GM23338 (cell line): ENCODE data around the gene SLC37A1.

ENCODE experiments used
- ETS1 ChIP-seq: IDR thresholded peaks from 2 replicates; pipeline ENCODE4 v1.6.1; 2016; ENCODE audit warnings: antibody characterized with exemption
- EZH2phosphoT487 ChIP-seq: fragments of 200-600 bp; sonication (generic); IDR thresholded peaks from one replicate; pipeline ENCODE4 v1.8.1; 2018; ENCODE audit warnings: antibody characterized with exemption; ENCODE audit not compliant: unreplicated experiment
- POLR2AphosphoS5 ChIP-seq: IDR thresholded peaks from 2 replicates; pipeline ENCODE4 v1.6.1; 2016; ENCODE audit warnings: antibody characterized with exemption, low read depth
- STAT1 ChIP-seq: IDR thresholded peaks from one replicate; pipeline ENCODE4 v1.6.1; 2016; ENCODE audit warnings: antibody characterized with exemption; ENCODE audit not compliant: unreplicated experiment
- TF ChIP-seq, protein P1 (sequence below), 2 experiments: fragments of 200-600 bp in 1 of 2; sonication (generic) in 1 of 2; conservative IDR thresholded peaks; 2 replicates each; pipeline versions ENCODE4 v1.5.1 to v1.6.1; 2016 to 2017; ENCODE audit warnings: antibody characterized with exemption in 2 of 2, low read depth in 2 of 2, mild to moderate bottlenecking in 2 of 2, moderate library complexity in 1 of 2

- TF ChIP-seq ETS1: no peak
- TF ChIP-seq, protein P1, sequence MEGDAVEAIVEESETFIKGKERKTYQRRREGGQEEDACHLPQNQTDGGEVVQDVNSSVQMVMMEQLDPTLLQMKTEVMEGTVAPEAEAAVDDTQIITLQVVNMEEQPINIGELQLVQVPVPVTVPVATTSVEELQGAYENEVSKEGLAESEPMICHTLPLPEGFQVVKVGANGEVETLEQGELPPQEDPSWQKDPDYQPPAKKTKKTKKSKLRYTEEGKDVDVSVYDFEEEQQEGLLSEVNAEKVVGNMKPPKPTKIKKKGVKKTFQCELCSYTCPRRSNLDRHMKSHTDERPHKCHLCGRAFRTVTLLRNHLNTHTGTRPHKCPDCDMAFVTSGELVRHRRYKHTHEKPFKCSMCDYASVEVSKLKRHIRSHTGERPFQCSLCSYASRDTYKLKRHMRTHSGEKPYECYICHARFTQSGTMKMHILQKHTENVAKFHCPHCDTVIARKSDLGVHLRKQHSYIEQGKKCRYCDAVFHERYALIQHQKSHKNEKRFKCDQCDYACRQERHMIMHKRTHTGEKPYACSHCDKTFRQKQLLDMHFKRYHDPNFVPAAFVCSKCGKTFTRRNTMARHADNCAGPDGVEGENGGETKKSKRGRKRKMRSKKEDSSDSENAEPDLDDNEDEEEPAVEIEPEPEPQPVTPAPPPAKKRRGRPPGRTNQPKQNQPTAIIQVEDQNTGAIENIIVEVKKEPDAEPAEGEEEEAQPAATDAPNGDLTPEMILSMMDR (conservative IDR thresholded peaks at IDR 0.05; ENCODE audit: low read depth in 2 of 2): no peak; a peak in 1 of 4 replicates
- TF ChIP-seq POLR2AphosphoS5: no peak
- no peak for TF ChIP-seq EZH2phosphoT487
- no peak for TF ChIP-seq STAT1
These were observed 105.1 kb downstream of the SLC37A1 start for GRCh38 chr21:42618707-42619102.
